ENCODE data around the gene GPR62. TPM values are rescaled to one million over a fixed set of nuclear protein-coding genes. Genes with fewer than 3 reads are reported as not detected.

GPR62 gene
- total RNA-seq, 2 donors from 2014 or later = 0.41 to 0.97 TPM

- Histone ChIP-seq H3K4me1 (replicated peaks) (peaks cover 9% of the 10 kb centered on the region), H3K27me3 (replicated peaks; ENCODE audit: insufficient read depth) (no peaks in the 10 kb centered on the region), H3K27ac (no peak overlapping the region), H3K9me3 (no peaks in the 10 kb centered on the region), H3K36me3 (peaks cover 6 to 30% of the 10 kb centered on the region in 2 donors), H3K4me3 (no peak overlapping the region)
- intact Hi-C loops (cut with DNase I) = no loop called here
- TF ChIP-seq POLR2A (IDR thresholded peaks at IDR 0.05) (no peak), CTCF (IDR thresholded peaks at IDR 0.05) (no peak), POLR2AphosphoS5 (IDR thresholded peaks at IDR 0.05) (no peak)
- WGBS = 83% methylated on average over 9 of the region's 9 CpGs
- no peak for DNase-seq (ENCODE audit: low spot score)
Measured at GRCh38 chr3:51938780-51939425, 16.3 kb upstream of the GPR62 start.

DNA sequence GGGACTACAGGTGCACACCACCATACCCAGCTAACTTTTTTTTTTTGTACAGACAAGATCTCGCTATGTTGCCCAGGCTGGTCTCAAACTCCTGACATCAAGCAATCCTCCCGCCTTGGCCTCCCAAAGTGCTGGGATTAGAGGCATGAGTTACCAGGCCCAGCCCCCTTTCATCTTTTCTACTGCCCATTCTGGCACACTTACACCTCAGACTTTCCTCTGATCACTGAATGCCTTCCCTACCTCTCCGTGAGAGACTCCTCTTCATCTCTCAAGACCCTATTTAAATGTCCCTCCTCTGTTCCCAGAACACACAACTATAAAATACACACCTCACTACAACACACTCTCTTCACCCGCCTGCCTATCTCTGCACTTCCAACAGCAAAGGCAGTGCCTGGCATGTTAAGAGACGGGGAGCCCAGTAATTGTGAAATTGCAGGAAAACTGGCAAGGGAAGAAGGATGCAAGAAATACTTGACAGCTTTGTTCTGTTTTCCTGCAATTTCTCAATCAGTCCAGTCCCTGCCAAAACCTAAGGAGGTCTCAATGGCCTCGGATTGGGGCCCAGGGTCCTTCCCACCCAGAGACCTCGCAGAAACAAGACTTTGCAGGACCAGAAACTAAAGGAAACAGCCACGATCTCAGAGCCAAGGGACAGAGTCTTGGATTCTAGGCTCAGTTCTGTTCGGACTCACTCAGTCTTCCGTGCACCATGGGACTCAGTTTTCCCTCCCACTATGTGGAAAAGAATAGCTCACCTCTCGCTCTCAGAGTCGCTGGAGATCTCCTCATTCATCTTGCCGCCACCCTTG lies 14.3 kb upstream of the GPR62 start:
- peak overlapping the region; percentile 60 to 66 for H3K4me3 ChIP-seq
- intact Hi-C loops (cut with DNase I) = loop anchor here (5.0 kb wide), 2 partner anchors 116 to 211 kb away; partner anchors contain the start of genes DUSP7 and POC1A
- H3K27ac ChIP-seq = no peak overlapping the region
- H3K27me3 ChIP-seq (replicated peaks; ENCODE audit: insufficient read depth) = no peaks in the 10 kb centered on the region
- WGBS = 34% methylated on average over 13 of the region's 13 CpGs
- peaks cover 9% of the 10 kb centered on the region for H3K4me1 ChIP-seq (replicated peaks)
- no peak for DNase-seq (ENCODE audit: low spot score)
- H3K36me3 ChIP-seq = peaks cover 6 to 10% of the 10 kb centered on the region in 2 donors
- no peaks in the 10 kb centered on the region for H3K9me3 ChIP-seq
- TF ChIP-seq CTCF (IDR thresholded peaks at IDR 0.05) = no peak
- no peak for TF ChIP-seq POLR2A (IDR thresholded peaks at IDR 0.05)
- no peak for TF ChIP-seq POLR2AphosphoS5 (IDR thresholded peaks at IDR 0.05)

DNA sequence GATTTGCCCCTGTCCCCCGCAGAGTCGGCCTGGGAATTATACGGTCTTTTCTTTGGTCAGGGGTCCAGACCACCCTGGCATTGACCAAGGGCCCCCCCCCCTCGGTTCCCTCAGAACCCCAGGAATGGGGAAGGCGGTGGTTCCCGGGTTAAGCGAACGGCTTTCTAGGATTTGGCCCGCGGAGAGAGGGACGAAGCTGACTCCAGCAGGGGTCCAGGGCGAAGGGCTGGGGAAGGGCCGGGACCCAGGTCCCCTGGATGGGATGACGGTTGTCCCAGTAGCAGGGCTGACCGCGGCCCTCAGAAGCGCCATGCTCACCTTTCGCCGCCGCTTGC lies 13.8 kb upstream of the GPR62 start:
- H3K4me3 ChIP-seq = peak overlapping the region; percentile 60 to 66
- no peak for DNase-seq (ENCODE audit: low spot score)
- intact Hi-C loops (cut with DNase I) = loop anchor here (5.0 kb wide), 2 partner anchors 116 to 211 kb away; partner anchors contain the start of genes DUSP7 and POC1A
- H3K36me3 ChIP-seq = peaks cover 6 to 8% of the 10 kb centered on the region in 2 donors
- no peaks in the 10 kb centered on the region for H3K27me3 ChIP-seq (replicated peaks; ENCODE audit: insufficient read depth)
- peak overlapping the region in 1 of 2 donors; percentile 41 for H3K27ac ChIP-seq
- TF ChIP-seq POLR2A (IDR thresholded peaks at IDR 0.05) (no peak), CTCF (IDR thresholded peaks at IDR 0.05) (no peak), POLR2AphosphoS5 (IDR thresholded peaks at IDR 0.05) (no peak)
- H3K9me3 ChIP-seq = no peaks in the 10 kb centered on the region
- under 1% methylated on average over 14 of the region's 20 CpGs for WGBS
- peaks cover 9% of the 10 kb centered on the region for H3K4me1 ChIP-seq (replicated peaks)

DNA sequence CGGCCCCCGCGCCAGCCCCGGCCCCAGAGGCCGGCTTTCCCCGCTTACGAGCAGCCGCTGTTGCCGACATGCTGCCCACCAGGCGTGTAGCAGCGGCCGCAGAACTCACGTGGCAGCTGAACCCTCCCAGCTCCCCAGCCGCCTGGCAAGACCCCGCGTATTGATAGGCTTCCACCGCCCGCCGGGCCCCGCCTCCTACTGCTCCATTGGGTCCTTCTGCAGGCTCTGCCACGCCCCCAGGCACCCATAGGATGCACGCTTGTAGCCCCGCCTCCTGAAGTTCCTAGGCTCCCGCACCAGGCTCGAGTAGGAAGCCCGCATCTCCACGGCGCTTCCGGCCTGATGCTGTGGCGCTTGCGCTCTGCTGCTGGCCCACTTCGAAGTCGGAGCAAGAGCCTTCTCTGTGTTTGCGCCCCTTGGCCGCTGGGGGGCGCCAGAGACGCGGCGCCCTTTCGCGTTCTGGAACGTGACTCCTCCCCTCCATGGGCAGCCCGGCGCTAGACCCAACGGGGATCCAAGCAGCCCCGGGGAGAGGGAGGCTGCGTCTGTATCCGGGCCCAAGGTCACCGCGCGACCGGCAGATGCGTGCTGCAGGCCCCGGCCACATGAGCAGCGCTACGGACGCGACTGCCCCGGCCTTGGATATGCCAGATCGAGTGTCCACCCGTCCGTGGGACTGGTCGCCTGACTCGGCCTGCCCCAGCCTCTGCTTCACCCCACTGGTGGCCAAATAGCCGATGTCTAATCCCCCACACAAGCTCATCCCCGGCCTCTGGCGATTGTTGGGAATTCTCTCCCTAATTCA lies 13.2 kb upstream of the GPR62 start, which contains the start of the genes PARP3 and RRP9:
TSS of gene PARP3 (plus strand) at position 566 of the 805 bp plus-strand sequence. CDS start 993 bp downstream, outside the sequence.
TSS of gene RRP9 (minus strand) at position 107 of the 805 bp plus-strand sequence. CDS start at position 70, 37 bp downstream.
- Histone ChIP-seq H3K4me3 (peak within 1 kb of the TSS; percentile 60 to 66), H3K9me3 (no peaks in the 10 kb centered on the region), H3K27ac (peak within 1 kb of the TSS; percentile 80 to 87), H3K36me3 (peaks cover 6 to 8% of the 10 kb centered on the region in 2 donors), H3K27me3 (replicated peaks; ENCODE audit: insufficient read depth) (no peaks in the 10 kb centered on the region), H3K4me1 (replicated peaks) (peaks cover 9% of the 10 kb centered on the region)
- 1% methylated on average over 39 of the region's 67 CpGs for WGBS
- intact Hi-C loops (cut with DNase I) = loop anchor here (2.0 to 5.0 kb wide), 3 partner anchors 33 to 210 kb away; partner anchors contain the start of genes ABHD14A, ABHD14B, DUSP7 and POC1A
- peak; percentile 100 for DNase-seq (ENCODE audit: low spot score)
- TF ChIP-seq CTCF (IDR thresholded peaks at IDR 0.05) (peak; percentile 98 to 100 (median 100)), POLR2AphosphoS5 (IDR thresholded peaks at IDR 0.05) (peak; percentile 98), POLR2A (IDR thresholded peaks at IDR 0.05) (peak; percentile 53)

Data from prostate gland (tissue), 2 donors.